PFSK-1 (cell line): ENCODE measurements around the gene RBP2.

Experiments used
- FOXP2 ChIP-seq: optimal IDR thresholded peaks from 2 replicates; pipeline ENCODE3; 2011; ENCODE audit warnings: borderline replicate concordance, control low read depth, inconsistent platforms; ENCODE audit not compliant: insufficient read depth; ENCODE audit errors: extremely low read length, extremely low read depth
- POLR2AphosphoS5 ChIP-seq: IDR thresholded peaks from 2 replicates; pipeline ENCODE4 v1.6.1; 2012; ENCODE audit warnings: low read depth, mild to moderate bottlenecking, control low read depth, low read length, moderate library complexity
- SIN3A ChIP-seq: IDR thresholded peaks from 2 replicates; pipeline ENCODE4 v1.6.1; 2012; ENCODE audit warnings: mild to moderate bottlenecking, low read length, moderate library complexity, borderline replicate concordance; ENCODE audit not compliant: insufficient read depth
- TAF1 ChIP-seq: IDR thresholded peaks from 2 replicates; pipeline ENCODE4 v1.6.1; 2012; ENCODE audit warnings: low read length, control low read depth, borderline replicate concordance; ENCODE audit not compliant: insufficient read depth
- TF ChIP-seq, protein P1 (sequence below), 2 experiments: IDR thresholded peaks; 2 replicates each; pipeline versions ENCODE4 v1.6.1 to v1.8.0; 2011 to 2012; ENCODE audit warnings: low read depth in 2 of 2, low read length in 2 of 2, control low read depth in 1 of 2, inconsistent platforms in 1 of 2, mild to moderate bottlenecking in 1 of 2, moderate library complexity in 1 of 2; ENCODE audit not compliant: insufficient read depth in 1 of 2

RBP2 gene

GRCh38 chr3:139457066-139457465 is 19.2 kb downstream of the RBP2 start:
- no peak for TF ChIP-seq FOXP2
- no peak for TF ChIP-seq TAF1
- TF ChIP-seq, protein P1, sequence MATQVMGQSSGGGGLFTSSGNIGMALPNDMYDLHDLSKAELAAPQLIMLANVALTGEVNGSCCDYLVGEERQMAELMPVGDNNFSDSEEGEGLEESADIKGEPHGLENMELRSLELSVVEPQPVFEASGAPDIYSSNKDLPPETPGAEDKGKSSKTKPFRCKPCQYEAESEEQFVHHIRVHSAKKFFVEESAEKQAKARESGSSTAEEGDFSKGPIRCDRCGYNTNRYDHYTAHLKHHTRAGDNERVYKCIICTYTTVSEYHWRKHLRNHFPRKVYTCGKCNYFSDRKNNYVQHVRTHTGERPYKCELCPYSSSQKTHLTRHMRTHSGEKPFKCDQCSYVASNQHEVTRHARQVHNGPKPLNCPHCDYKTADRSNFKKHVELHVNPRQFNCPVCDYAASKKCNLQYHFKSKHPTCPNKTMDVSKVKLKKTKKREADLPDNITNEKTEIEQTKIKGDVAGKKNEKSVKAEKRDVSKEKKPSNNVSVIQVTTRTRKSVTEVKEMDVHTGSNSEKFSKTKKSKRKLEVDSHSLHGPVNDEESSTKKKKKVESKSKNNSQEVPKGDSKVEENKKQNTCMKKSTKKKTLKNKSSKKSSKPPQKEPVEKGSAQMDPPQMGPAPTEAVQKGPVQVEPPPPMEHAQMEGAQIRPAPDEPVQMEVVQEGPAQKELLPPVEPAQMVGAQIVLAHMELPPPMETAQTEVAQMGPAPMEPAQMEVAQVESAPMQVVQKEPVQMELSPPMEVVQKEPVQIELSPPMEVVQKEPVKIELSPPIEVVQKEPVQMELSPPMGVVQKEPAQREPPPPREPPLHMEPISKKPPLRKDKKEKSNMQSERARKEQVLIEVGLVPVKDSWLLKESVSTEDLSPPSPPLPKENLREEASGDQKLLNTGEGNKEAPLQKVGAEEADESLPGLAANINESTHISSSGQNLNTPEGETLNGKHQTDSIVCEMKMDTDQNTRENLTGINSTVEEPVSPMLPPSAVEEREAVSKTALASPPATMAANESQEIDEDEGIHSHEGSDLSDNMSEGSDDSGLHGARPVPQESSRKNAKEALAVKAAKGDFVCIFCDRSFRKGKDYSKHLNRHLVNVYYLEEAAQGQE (IDR thresholded peaks at IDR 0.05; ENCODE audit: insufficient read depth in 1 of 2, low read depth in 2 of 2, low read length in 2 of 2), result no peak
- no peak for TF ChIP-seq POLR2AphosphoS5
- TF ChIP-seq SIN3A, result no peak

GRCh38 chr3:139456386-139456785 is 19.9 kb downstream of the RBP2 start:
- TF ChIP-seq POLR2AphosphoS5 (no peak), SIN3A (no peak), TAF1 (no peak), FOXP2 (no peak)
- TF ChIP-seq, protein P1 (IDR thresholded peaks at IDR 0.05; ENCODE audit: insufficient read depth in 1 of 2, low read depth in 2 of 2, low read length in 2 of 2), result no peak

GRCh38 chr3:139455855-139456254 is 20.5 kb downstream of the RBP2 start:
- TF ChIP-seq, protein P1 (IDR thresholded peaks at IDR 0.05; ENCODE audit: insufficient read depth in 1 of 2, low read depth in 2 of 2, low read length in 2 of 2), result no peak
- no peak for TF ChIP-seq POLR2AphosphoS5
- no peak for TF ChIP-seq TAF1
- no peak for TF ChIP-seq FOXP2
- TF ChIP-seq SIN3A, result no peak

- TF ChIP-seq POLR2AphosphoS5, result no peak
- TF ChIP-seq, protein P1 (IDR thresholded peaks at IDR 0.05; ENCODE audit: insufficient read depth in 1 of 2, low read depth in 2 of 2, low read length in 2 of 2), result no peak
- no peak for TF ChIP-seq TAF1
- no peak for TF ChIP-seq SIN3A
- no peak for TF ChIP-seq FOXP2
Observed at GRCh38 chr3:139455206-139455605, 21.1 kb downstream of the RBP2 start.

- TF ChIP-seq, protein P1 (IDR thresholded peaks at IDR 0.05; ENCODE audit: insufficient read depth in 1 of 2, low read depth in 2 of 2, low read length in 2 of 2), result no peak
- TF ChIP-seq SIN3A, result no peak
- no peak for TF ChIP-seq POLR2AphosphoS5
- no peak for TF ChIP-seq TAF1
- no peak for TF ChIP-seq FOXP2
Observed at GRCh38 chr3:139454346-139454745, 22.0 kb downstream of the RBP2 start.
